Neural cell (in vitro differentiated cells): ENCODE measurements around the gene STAG2. TPM values are rescaled to one million over a fixed set of nuclear protein-coding genes. Genes with fewer than 3 reads are reported as not detected.

Experiments used
- H2AFZ ChIP-seq: fragments of 200-600, 300-800 bp; sonication (generic), shearing (Covaris generic); 2 replicates; pipeline ENCODE4 v1.6.0; 2014; ENCODE audit warnings: low read depth, mild to moderate bottlenecking, antibody characterized with exemption, low read length, moderate library complexity
- H3F3A ChIP-seq: fragments of 200-600 bp; shearing (Covaris generic); 2 replicates; pipeline ENCODE4 v1.6.1; 2016; ENCODE audit warnings: mild to moderate bottlenecking, moderate library complexity, mixed read lengths, antibody characterized with exemption, low read length; ENCODE audit not compliant: insufficient read depth, poor library complexity, severe bottlenecking
- H3K27ac ChIP-seq: fragments of 200-600, 300-800 bp; sonication (generic), shearing (Covaris generic); 2 replicates; pipeline ENCODE4 v1.5.1; 2014; ENCODE audit warnings: mild to moderate bottlenecking, low read length, moderate library complexity
- H3K27me3 ChIP-seq: fragments of 300-800, 200-600 bp; sonication (generic), shearing (Covaris generic); 2 replicates; pipeline ENCODE4 v1.6.0; 2014; ENCODE audit warnings: mild to moderate bottlenecking, low read depth, low read length, moderate library complexity; ENCODE audit not compliant: insufficient read depth
- H3K36me3 ChIP-seq: fragments of 300-800, 200-600 bp; sonication (generic), shearing (Covaris generic); 2 replicates; pipeline ENCODE4 v1.5.1; 2014; ENCODE audit warnings: mild to moderate bottlenecking, antibody characterized with exemption, low read length, moderate library complexity; ENCODE audit not compliant: insufficient read depth
- H3K4me2 ChIP-seq: fragments of 300-800, 200-600 bp; sonication (generic), shearing (Covaris generic); 2 replicates; pipeline ENCODE4 v1.6.0; 2014; ENCODE audit warnings: mild to moderate bottlenecking, low read length
- H3K4me3 ChIP-seq: fragments of 300-800, 200-600 bp; sonication (generic), shearing (Covaris generic); 2 replicates; pipeline ENCODE4 v1.5.1; 2014; ENCODE audit warnings: mild to moderate bottlenecking, low read length, moderate library complexity
- H3K79me2 ChIP-seq: fragments of 200-600 bp; shearing (Covaris generic); replicated peaks from 2 replicates; pipeline ENCODE4 v1.6.0; 2014; ENCODE audit warnings: mild to moderate bottlenecking, low read length, moderate library complexity; ENCODE audit not compliant: insufficient read depth
- H3K9ac ChIP-seq: fragments of 300-800, 200-600 bp; sonication (generic), shearing (Covaris generic); 2 replicates; pipeline ENCODE4 v1.6.1; 2016; ENCODE audit warnings: mild to moderate bottlenecking, low read length, mixed read lengths
- H3K9me2 ChIP-seq: fragments of 200-600 bp; shearing (Covaris generic); 2 replicates; pipeline ENCODE4 v1.6.1; 2016; ENCODE audit warnings: mild to moderate bottlenecking, low read length, mixed read lengths; ENCODE audit not compliant: insufficient read depth
- H3K9me3 ChIP-seq: fragments of 200-600, 300-800 bp; sonication (generic), shearing (Covaris generic); 2 replicates; pipeline ENCODE4 v1.6.1; 2016; ENCODE audit warnings: mild to moderate bottlenecking, mixed run types, low read length, moderate library complexity, mixed read lengths
- H4K20me1 ChIP-seq: fragments of 200-600 bp; shearing (Covaris generic); 2 replicates; pipeline ENCODE4 v1.6.1; 2016; ENCODE audit warnings: mild to moderate bottlenecking, mixed run types; ENCODE audit not compliant: insufficient read depth
- CTCF ChIP-seq: fragments of 450-650 bp; IDR thresholded peaks from 2 replicates; pipeline ENCODE4 v1.5.1; 2014; ENCODE audit warnings: antibody characterized with exemption, mild to moderate bottlenecking, moderate library complexity; ENCODE audit not compliant: poor library complexity, severe bottlenecking
- EP300 ChIP-seq: fragments of 450-650 bp; conservative IDR thresholded peaks from 2 replicates; pipeline ENCODE4 v1.6.1; 2014; ENCODE audit warnings: antibody characterized with exemption, mild to moderate bottlenecking, moderate library complexity; ENCODE audit not compliant: poor library complexity, severe bottlenecking
- EZH2 ChIP-seq: fragments of 200-600, 300-800 bp; shearing (Covaris generic), sonication (generic); IDR thresholded peaks from 2 replicates; pipeline ENCODE4 v1.6.1; 2014; ENCODE audit warnings: antibody characterized with exemption, low read length, borderline replicate concordance, mild to moderate bottlenecking; ENCODE audit not compliant: insufficient read depth, poor library complexity, severe bottlenecking
- MXI1 ChIP-seq: fragments of 450-650 bp; conservative IDR thresholded peaks from 2 replicates; pipeline ENCODE4 v1.6.1; 2014; ENCODE audit warnings: antibody characterized with exemption, mild to moderate bottlenecking; ENCODE audit not compliant: poor library complexity, severe bottlenecking
- POLR2AphosphoS5 ChIP-seq: IDR thresholded peaks from 2 replicates; pipeline ENCODE4 v1.6.1; 2012
- RAD21 ChIP-seq: fragments of 450-650 bp; conservative IDR thresholded peaks from 2 replicates; pipeline ENCODE4 v1.6.1; 2014; ENCODE audit warnings: antibody characterized with exemption, mild to moderate bottlenecking, moderate library complexity
- REST ChIP-seq: IDR thresholded peaks from 2 replicates; pipeline ENCODE4 v1.6.1; 2012; ENCODE audit warnings: borderline replicate concordance
- SMC3 ChIP-seq: fragments of 450-650 bp; conservative IDR thresholded peaks from 2 replicates; pipeline ENCODE4 v1.6.1; 2014; ENCODE audit warnings: antibody characterized with exemption, mild to moderate bottlenecking, moderate library complexity; ENCODE audit not compliant: poor library complexity
- TAF1 ChIP-seq: IDR thresholded peaks from 2 replicates; pipeline ENCODE4 v1.6.1; 2012; ENCODE audit warnings: low read depth
- polyA plus RNA-seq: library from polyadenylated mRNA; depleted of rRNA; stranded (reverse); fragments of >200 nt; gene quantifications from 2 replicates; pipeline ENCODE4 v1.2.3, GENCODE V29; 2014

STAG2 gene
- polyA plus RNA-seq, 1 donor from 2014 or later = 26.5 TPM

GRCh38 chrX:124145749-124146148 lies 184.2 kb downstream of the STAG2 start:
- Histone ChIP-seq H3K9me3 (no peaks in the 10 kb centered on the region), H3K27ac (peak overlapping the region; percentile 16), H3K9me2 (no peaks in the 10 kb centered on the region), H3F3A (no peaks in the 10 kb centered on the region), H3K9ac (no peak overlapping the region), H3K79me2 (no peaks in the 10 kb centered on the region), H3K4me2 (no peak overlapping the region), H3K36me3 (no peaks in the 10 kb centered on the region), H3K27me3 (no peaks in the 10 kb centered on the region), H4K20me1 (no peaks in the 10 kb centered on the region), H2AFZ (no peak overlapping the region), H3K4me3 (no peak overlapping the region)
- TF ChIP-seq EZH2 = no peak
- no peak for TF ChIP-seq CTCF
- no peak for TF ChIP-seq TAF1
- TF ChIP-seq POLR2AphosphoS5 = no peak
- no peak for TF ChIP-seq RAD21
- no peak for TF ChIP-seq SMC3
- no peak for TF ChIP-seq MXI1
- no peak for TF ChIP-seq REST
- TF ChIP-seq EP300 = no peak

- H3K4me3 ChIP-seq = no peak overlapping the region
- H3K9me2 ChIP-seq = no peaks in the 10 kb centered on the region
- H4K20me1 ChIP-seq = no peaks in the 10 kb centered on the region
- H2AFZ ChIP-seq = no peak overlapping the region
- H3K9ac ChIP-seq = no peak overlapping the region
- no peak overlapping the region for H3K4me2 ChIP-seq
- H3K36me3 ChIP-seq = no peaks in the 10 kb centered on the region
- TF ChIP-seq POLR2AphosphoS5 (no peak), RAD21 (no peak), SMC3 (no peak), EZH2 (no peak), EP300 (no peak), CTCF (no peak), MXI1 (no peak), REST (no peak), TAF1 (no peak)
- no peaks in the 10 kb centered on the region for H3K79me2 ChIP-seq
- no peak overlapping the region for H3K27ac ChIP-seq
- no peaks in the 10 kb centered on the region for H3F3A ChIP-seq
- no peaks in the 10 kb centered on the region for H3K27me3 ChIP-seq
- no peaks in the 10 kb centered on the region for H3K9me3 ChIP-seq
Measured at GRCh38 chrX:124151195-124151594, 189.7 kb downstream of the STAG2 start.
